ENCODE results near the gene ARHGEF5. TPM values are rescaled to one million over a fixed set of nuclear protein-coding genes. Genes with fewer than 3 reads are reported as not detected.
"Not testable (repeated sequence)": the region's sequence is repeated elsewhere in the genome, so short reads cannot be mapped to it uniquely, and the experiment has no call there.

Gene ARHGEF5
- total and polyA plus RNA-seq, 2 donors from 2014 or later, result 15.2 to 43.5 TPM

GRCh38 chr7:144416341-144416740, 61.1 kb downstream of the ARHGEF5 start:
- no peak overlapping the region for H3K27ac ChIP-seq (ENCODE audit: low read depth in 2 of 2, low read length in 2 of 2)
- H3K27me3 ChIP-seq (ENCODE audit: control insufficient read depth, insufficient read depth, low read length), result no peaks in the 10 kb centered on the region
- H3K4me3 ChIP-seq (ENCODE audit: low read length in 3 of 3), result no peak overlapping the region
- no peaks in the 10 kb centered on the region for H3K9me3 ChIP-seq (ENCODE audit: control insufficient read depth in 2 of 3, insufficient read depth in 1 of 3, low read length in 3 of 3)
- H3K9ac ChIP-seq (ENCODE audit: low read length in 3 of 3), result no peak overlapping the region
- H3K4me1 ChIP-seq (ENCODE audit: control insufficient read depth in 2 of 3, insufficient read depth in 2 of 3, low read depth in 1 of 3, low read length in 3 of 3), result no peaks in the 10 kb centered on the region
- DNase-seq (no peak), FAIRE-seq (no peak)
- intact Hi-C loops (cut with DNase I), result no loop called here
- TF ChIP-seq, protein P1, sequence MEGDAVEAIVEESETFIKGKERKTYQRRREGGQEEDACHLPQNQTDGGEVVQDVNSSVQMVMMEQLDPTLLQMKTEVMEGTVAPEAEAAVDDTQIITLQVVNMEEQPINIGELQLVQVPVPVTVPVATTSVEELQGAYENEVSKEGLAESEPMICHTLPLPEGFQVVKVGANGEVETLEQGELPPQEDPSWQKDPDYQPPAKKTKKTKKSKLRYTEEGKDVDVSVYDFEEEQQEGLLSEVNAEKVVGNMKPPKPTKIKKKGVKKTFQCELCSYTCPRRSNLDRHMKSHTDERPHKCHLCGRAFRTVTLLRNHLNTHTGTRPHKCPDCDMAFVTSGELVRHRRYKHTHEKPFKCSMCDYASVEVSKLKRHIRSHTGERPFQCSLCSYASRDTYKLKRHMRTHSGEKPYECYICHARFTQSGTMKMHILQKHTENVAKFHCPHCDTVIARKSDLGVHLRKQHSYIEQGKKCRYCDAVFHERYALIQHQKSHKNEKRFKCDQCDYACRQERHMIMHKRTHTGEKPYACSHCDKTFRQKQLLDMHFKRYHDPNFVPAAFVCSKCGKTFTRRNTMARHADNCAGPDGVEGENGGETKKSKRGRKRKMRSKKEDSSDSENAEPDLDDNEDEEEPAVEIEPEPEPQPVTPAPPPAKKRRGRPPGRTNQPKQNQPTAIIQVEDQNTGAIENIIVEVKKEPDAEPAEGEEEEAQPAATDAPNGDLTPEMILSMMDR (IDR thresholded peaks at IDR 0.05; ENCODE audit: borderline replicate concordance, extremely low read depth, insufficient read depth), result no peak
- no peaks in the 10 kb centered on the region for H3K36me3 ChIP-seq (ENCODE audit: control insufficient read depth in 2 of 3, insufficient read depth in 3 of 3, low read length in 3 of 3)

GRCh38 chr7:144418931-144419330, 63.7 kb downstream of the ARHGEF5 start:
- H3K9me3 ChIP-seq (ENCODE audit: control insufficient read depth in 2 of 3, insufficient read depth in 1 of 3, low read length in 3 of 3); H3K4me1 ChIP-seq (ENCODE audit: control insufficient read depth in 2 of 3, insufficient read depth in 2 of 3, low read depth in 1 of 3, low read length in 3 of 3); H3K36me3 ChIP-seq (ENCODE audit: control insufficient read depth in 2 of 3, insufficient read depth in 3 of 3, low read length in 3 of 3); H3K27me3 ChIP-seq (ENCODE audit: control insufficient read depth, insufficient read depth, low read length); intact Hi-C loops (cut with DNase I); H3K4me3 ChIP-seq (ENCODE audit: low read length in 3 of 3); H3K27ac ChIP-seq (ENCODE audit: low read depth in 2 of 2, low read length in 2 of 2); H3K9ac ChIP-seq (ENCODE audit: low read length in 3 of 3); FAIRE-seq; DNase-seq: not testable (repeated sequence)

- H3K4me1 ChIP-seq (ENCODE audit: control insufficient read depth in 2 of 3, insufficient read depth in 2 of 3, low read depth in 1 of 3, low read length in 3 of 3); DNase-seq; H3K36me3 ChIP-seq (ENCODE audit: control insufficient read depth in 2 of 3, insufficient read depth in 3 of 3, low read length in 3 of 3); H3K27ac ChIP-seq (ENCODE audit: low read depth in 2 of 2, low read length in 2 of 2); FAIRE-seq; H3K4me3 ChIP-seq (ENCODE audit: low read length in 3 of 3); H3K27me3 ChIP-seq (ENCODE audit: control insufficient read depth, insufficient read depth, low read length); H3K9me3 ChIP-seq (ENCODE audit: control insufficient read depth in 2 of 3, insufficient read depth in 1 of 3, low read length in 3 of 3); H3K9ac ChIP-seq (ENCODE audit: low read length in 3 of 3); intact Hi-C loops (cut with DNase I): not testable (repeated sequence)
These were observed 72.3 kb downstream of the ARHGEF5 start for GRCh38 chr7:144427539-144427938.

- FAIRE-seq (no peak), DNase-seq (no peak)
- Histone ChIP-seq H3K36me3 (ENCODE audit: control insufficient read depth in 2 of 3, insufficient read depth in 3 of 3, low read length in 3 of 3) (no peaks in the 10 kb centered on the region), H3K9ac (ENCODE audit: low read length in 3 of 3) (no peak overlapping the region), H3K4me3 (ENCODE audit: low read length in 3 of 3) (no peak overlapping the region), H3K27me3 (ENCODE audit: control insufficient read depth, insufficient read depth, low read length) (no peaks in the 10 kb centered on the region), H3K9me3 (ENCODE audit: control insufficient read depth in 2 of 3, insufficient read depth in 1 of 3, low read length in 3 of 3) (peaks cover 0 to 5% (median 0%) of the 10 kb centered on the region in 3 donors), H3K27ac (ENCODE audit: low read depth in 2 of 2, low read length in 2 of 2) (no peak overlapping the region), H3K4me1 (ENCODE audit: control insufficient read depth in 2 of 3, insufficient read depth in 2 of 3, low read depth in 1 of 3, low read length in 3 of 3) (no peaks in the 10 kb centered on the region)
- intact Hi-C loops (cut with DNase I), result no loop called here
- TF ChIP-seq, protein P1 (IDR thresholded peaks at IDR 0.05; ENCODE audit: borderline replicate concordance, extremely low read depth, insufficient read depth), result no peak
These were observed 73.2 kb downstream of the ARHGEF5 start for GRCh38 chr7:144428431-144428830.

Other genes with a start within 250 kb of the ARHGEF5 start
- not detected for gene OR2A2, start 245.8 kb upstream of the ARHGEF5 start, total RNA-seq
- not detected for gene OR2A2, start 245.8 kb upstream of the ARHGEF5 start, polyA plus RNA-seq (ENCODE audit: insufficient read depth, low read depth, low replicate concordance)
- gene OR2A14, start 232.2 kb upstream of the ARHGEF5 start, total RNA-seq, result not detected
- not detected for gene OR2A14, start 232.2 kb upstream of the ARHGEF5 start, polyA plus RNA-seq (ENCODE audit: insufficient read depth, low read depth, low replicate concordance)
- 4.9 TPM for gene CTAGE4, start 171.9 kb upstream of the ARHGEF5 start, total RNA-seq
- gene CTAGE4, start 171.9 kb upstream of the ARHGEF5 start, polyA plus RNA-seq (ENCODE audit: insufficient read depth, low read depth, low replicate concordance), result 4.2 TPM
- gene ARHGEF35, start 159.6 kb upstream of the ARHGEF5 start, total RNA-seq, result 22.1 TPM
- 9.5 TPM for gene ARHGEF35, start 159.6 kb upstream of the ARHGEF5 start, polyA plus RNA-seq (ENCODE audit: insufficient read depth, low read depth, low replicate concordance)
- 0.06 TPM for gene OR2A42, start 115.8 kb upstream of the ARHGEF5 start, total RNA-seq
- gene OR2A42, start 115.8 kb upstream of the ARHGEF5 start, polyA plus RNA-seq (ENCODE audit: insufficient read depth, low read depth, low replicate concordance), result 0.13 TPM
- 12.3 TPM for gene OR2A7, start 90.6 kb upstream of the ARHGEF5 start, total RNA-seq
- gene OR2A7, start 90.6 kb upstream of the ARHGEF5 start, polyA plus RNA-seq (ENCODE audit: insufficient read depth, low read depth, low replicate concordance), result 3.5 TPM
- 4.3 TPM for gene CTAGE8, start 86.1 kb upstream of the ARHGEF5 start, total RNA-seq
- 5.4 TPM for gene CTAGE8, start 86.1 kb upstream of the ARHGEF5 start, polyA plus RNA-seq (ENCODE audit: insufficient read depth, low read depth, low replicate concordance)
- gene OR2A1, start 43.0 kb upstream of the ARHGEF5 start, total RNA-seq, result not detected
- not detected for gene OR2A1, start 43.0 kb upstream of the ARHGEF5 start, polyA plus RNA-seq (ENCODE audit: insufficient read depth, low read depth, low replicate concordance)
- not detected for gene NOBOX, start 48.3 kb downstream of the ARHGEF5 start, total RNA-seq
- not detected for gene NOBOX, start 48.3 kb downstream of the ARHGEF5 start, polyA plus RNA-seq (ENCODE audit: insufficient read depth, low read depth, low replicate concordance)

Measured in kidney (tissue), 14 donors.